ENCODE results near the gene NSD1. TPM values are rescaled to one million over a fixed set of nuclear protein-coding genes. Genes with fewer than 3 reads are reported as not detected.

NSD1 gene
- total RNA-seq, 4 donors from 2014 or later: 41.1 to 58.4 (median 49.5) TPM

- peaks cover 46% of the 10 kb centered on the region for H3K27me3 ChIP-seq
- WGBS, 2 donors (ENCODE audit: low coverage in 1 of 2): no CpG with 5 or more reads among the region's 32 CpGs
- ATAC-seq: no peak
- no peak overlapping the region for H3K4me3 ChIP-seq
- H3K36me3 ChIP-seq: no peaks in the 10 kb centered on the region
- no peaks in the 10 kb centered on the region for H3K9me3 ChIP-seq
- TF ChIP-seq EP300 (IDR thresholded peaks at IDR 0.05) (no peak), POLR2AphosphoS5 (IDR thresholded peaks at IDR 0.05) (no peak), POLR2A (IDR thresholded peaks at IDR 0.05) (no peak)
- TF ChIP-seq, protein P1, sequence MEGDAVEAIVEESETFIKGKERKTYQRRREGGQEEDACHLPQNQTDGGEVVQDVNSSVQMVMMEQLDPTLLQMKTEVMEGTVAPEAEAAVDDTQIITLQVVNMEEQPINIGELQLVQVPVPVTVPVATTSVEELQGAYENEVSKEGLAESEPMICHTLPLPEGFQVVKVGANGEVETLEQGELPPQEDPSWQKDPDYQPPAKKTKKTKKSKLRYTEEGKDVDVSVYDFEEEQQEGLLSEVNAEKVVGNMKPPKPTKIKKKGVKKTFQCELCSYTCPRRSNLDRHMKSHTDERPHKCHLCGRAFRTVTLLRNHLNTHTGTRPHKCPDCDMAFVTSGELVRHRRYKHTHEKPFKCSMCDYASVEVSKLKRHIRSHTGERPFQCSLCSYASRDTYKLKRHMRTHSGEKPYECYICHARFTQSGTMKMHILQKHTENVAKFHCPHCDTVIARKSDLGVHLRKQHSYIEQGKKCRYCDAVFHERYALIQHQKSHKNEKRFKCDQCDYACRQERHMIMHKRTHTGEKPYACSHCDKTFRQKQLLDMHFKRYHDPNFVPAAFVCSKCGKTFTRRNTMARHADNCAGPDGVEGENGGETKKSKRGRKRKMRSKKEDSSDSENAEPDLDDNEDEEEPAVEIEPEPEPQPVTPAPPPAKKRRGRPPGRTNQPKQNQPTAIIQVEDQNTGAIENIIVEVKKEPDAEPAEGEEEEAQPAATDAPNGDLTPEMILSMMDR (IDR thresholded peaks at IDR 0.05): no peak
- H3K4me1 ChIP-seq: peaks cover 0 to 50% (median 8%) of the 10 kb centered on the region in 3 donors
- no peak overlapping the region for H3K27ac ChIP-seq
Observed at GRCh38 chr5:177092178-177093081, 41.1 kb upstream of the NSD1 start.

- H3K27ac ChIP-seq: no peak overlapping the region
- no peaks in the 10 kb centered on the region for H3K9me3 ChIP-seq
- 100% methylated on average over 1 of the region's 40 CpGs; no CpG with 5 or more reads in 1 of the 2 donors for WGBS, 2 donors (ENCODE audit: low coverage in 1 of 2)
- peaks cover 0 to 46% (median 7%) of the 10 kb centered on the region in 3 donors for H3K4me1 ChIP-seq
- ATAC-seq: no peak
- no peak overlapping the region for H3K4me3 ChIP-seq
- TF ChIP-seq POLR2A (IDR thresholded peaks at IDR 0.05) (no peak), EP300 (IDR thresholded peaks at IDR 0.05) (no peak), POLR2AphosphoS5 (IDR thresholded peaks at IDR 0.05) (no peak)
- TF ChIP-seq, protein P1 (IDR thresholded peaks at IDR 0.05): no peak
- H3K36me3 ChIP-seq: no peaks in the 10 kb centered on the region
- peaks cover 40% of the 10 kb centered on the region for H3K27me3 ChIP-seq
Observed at GRCh38 chr5:177093082-177093712, 40.4 kb upstream of the NSD1 start.

DNA sequence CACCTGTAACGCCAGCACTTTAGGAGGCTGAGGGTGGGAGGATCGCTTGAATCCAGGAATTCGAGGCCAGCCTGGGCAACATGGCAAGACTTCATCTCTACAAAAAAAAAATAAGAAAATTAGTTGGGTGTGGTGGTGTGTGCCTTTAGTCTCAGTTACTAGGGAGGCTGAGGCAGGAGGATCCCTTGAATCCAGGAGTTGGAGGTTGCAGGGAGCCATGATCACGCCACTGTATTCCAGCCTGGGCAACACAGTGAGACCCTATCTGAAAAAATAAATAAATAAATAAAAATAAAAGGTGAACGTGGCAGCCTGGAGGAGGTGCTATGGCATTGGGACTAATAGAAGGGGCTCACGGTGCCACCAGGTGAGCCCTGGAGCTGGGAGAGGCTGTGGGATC, 39.8 kb upstream of the NSD1 start:
- WGBS, 2 donors (ENCODE audit: low coverage in 1 of 2): 70 to 80% methylated on average over 1 to 3 of the region's 6 CpGs
- Histone ChIP-seq H3K27ac (peak overlapping the region in 1 of 4 donors; percentile 53), H3K27me3 (peaks cover 35% of the 10 kb centered on the region), H3K9me3 (no peaks in the 10 kb centered on the region), H3K4me1 (peaks cover 0 to 47% (median 12%) of the 10 kb centered on the region in 3 donors), H3K36me3 (no peaks in the 10 kb centered on the region), H3K4me3 (no peak overlapping the region)
- TF ChIP-seq POLR2AphosphoS5 (IDR thresholded peaks at IDR 0.05): no peak
- TF ChIP-seq, protein P1 (IDR thresholded peaks at IDR 0.05): no peak
- TF ChIP-seq EP300 (IDR thresholded peaks at IDR 0.05): no peak
- TF ChIP-seq POLR2A (IDR thresholded peaks at IDR 0.05): no peak
- ATAC-seq: no peak

DNA sequence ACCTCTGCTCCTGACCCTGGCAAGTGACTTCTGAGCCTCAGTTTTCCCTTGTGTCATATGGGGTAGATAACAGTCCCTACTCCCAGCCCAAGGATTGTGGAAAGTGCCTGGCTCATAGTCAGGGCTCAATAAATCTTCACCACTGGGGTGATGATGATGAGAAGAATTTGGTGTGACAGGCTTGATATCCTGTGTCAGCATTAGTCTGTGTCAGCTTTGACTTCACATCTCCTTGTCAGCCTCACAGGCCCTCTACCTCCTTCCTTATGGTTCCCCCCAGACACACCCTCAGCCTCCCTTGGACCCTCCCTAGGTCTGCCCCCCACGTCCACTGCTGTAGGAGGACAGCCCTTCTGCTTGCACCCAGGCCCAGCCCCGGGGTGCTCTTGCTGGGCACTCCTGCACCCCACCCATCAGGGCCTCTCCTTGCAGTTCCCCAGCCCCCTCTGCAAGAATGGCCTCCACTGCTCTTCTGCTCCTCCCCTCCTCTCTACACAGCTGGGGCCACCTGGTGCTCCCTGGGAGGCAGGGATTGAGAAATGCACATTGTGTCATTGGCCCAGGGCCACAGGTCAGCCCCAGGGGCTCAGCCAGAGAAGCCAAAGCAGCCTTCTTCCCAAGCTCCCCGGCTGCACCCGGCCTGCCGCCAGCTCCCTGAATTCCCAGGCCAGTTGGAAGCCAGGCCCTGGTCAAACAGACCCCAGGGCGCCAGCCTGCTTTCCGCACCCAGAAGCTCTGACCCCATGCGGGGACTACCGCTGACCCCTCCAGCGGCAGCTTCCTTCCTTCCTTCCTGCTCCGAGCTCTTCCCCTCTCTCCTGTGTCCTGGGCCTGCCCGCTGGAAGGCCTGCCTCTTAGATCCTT, 39.1 kb upstream of the NSD1 start:
- 43 to 83% methylated on average over 1 to 6 of the region's 12 CpGs for WGBS, 2 donors (ENCODE audit: low coverage in 1 of 2)
- Histone ChIP-seq H3K27me3 (peaks cover 28% of the 10 kb centered on the region), H3K4me3 (no peak overlapping the region), H3K36me3 (no peaks in the 10 kb centered on the region), H3K4me1 (peaks cover 0 to 42% (median 12%) of the 10 kb centered on the region in 3 donors), H3K9me3 (no peaks in the 10 kb centered on the region), H3K27ac (peak overlapping the region in 3 of 4 donors; percentile 34 to 53 (median 51))
- TF ChIP-seq POLR2AphosphoS5 (IDR thresholded peaks at IDR 0.05): peak; percentile 94
- no peak for TF ChIP-seq POLR2A (IDR thresholded peaks at IDR 0.05)
- peak; percentile 85 for ATAC-seq

Measured in gastroesophageal sphincter (tissue), 4 donors.